H1 (cell line): ENCODE results near the gene PTPN18. TPM values are rescaled to one million over a fixed set of nuclear protein-coding genes. Genes with fewer than 3 reads are reported as not detected.

Source experiments
- E2F6 ChIP-seq: IDR thresholded peaks from 2 replicates; pipeline ENCODE4 v1.6.1; 2012; ENCODE audit warnings: inconsistent platforms
- JUND ChIP-seq: IDR thresholded peaks from 2 replicates; pipeline ENCODE4 v1.6.1; 2011; ENCODE audit warnings: mild to moderate bottlenecking, improper control_type of control experiment, low read length
- NRF1 ChIP-seq: IDR thresholded peaks from 2 replicates; pipeline ENCODE4 v1.6.1; 2011; ENCODE audit warnings: mild to moderate bottlenecking, low read depth, low read length, improper control_type of control experiment
- POLR2AphosphoS5 ChIP-seq: IDR thresholded peaks from 2 replicates; pipeline ENCODE4 v1.6.1; 2011; ENCODE audit warnings: low read depth, low read length
- TCF12 ChIP-seq: IDR thresholded peaks from 2 replicates; pipeline ENCODE4 v1.6.1; 2011; ENCODE audit warnings: low read depth, mild to moderate bottlenecking, low read length
- polyA plus RNA-seq, 7 experiments: library from polyadenylated mRNA; depleted of rRNA in 3 of 7; stranded (reverse) in 5 of 7; unstranded in 2 of 7; fragments of >200 nt in 5 of 7; fragments of 200-250 nt in 2 of 7; gene quantifications; 1 replicate in 5 of 7; 2 replicates in 1 of 7; 4 replicates in 1 of 7; pipeline versions ENCODE4 v1.2.1 to v1.2.3, GENCODE V29; 2011 to 2013; ENCODE audit warnings: missing spikeins in 2 of 7, mixed read lengths in 2 of 7
- total RNA-seq: library from RNA; stranded (reverse); fragmentation: NEBNext Ultra II Directional; extraction: Animal tissue kit (Norgen Biotek cat#: 25700); gene quantifications from 2 replicates; pipeline ENCODE4 v1.2.1, GENCODE V29; 2021

Gene PTPN18
- total and polyA plus RNA-seq, 2 of the 8 experiments (the other 6 are each of a cell fraction or from before 2014, with no cell fraction given): 13.2 to 14.7 TPM

- no peak for TF ChIP-seq E2F6
- TF ChIP-seq NRF1: no peak
- TF ChIP-seq JUND: no peak
- no peak for TF ChIP-seq TCF12
- TF ChIP-seq POLR2AphosphoS5: no peak
Measured at GRCh38 chr2:130381145-130381544, 25.3 kb downstream of the PTPN18 start (continued).
